ENCODE measurements around the gene DTNA.

Gene DTNA

GRCh38 chr18:34709750-34710441 is at the start of gene DTNA:
Gene DTNA (plus strand): TSS chr18:34710298. CDS start chr18:34755977, 45,679 bp downstream.
- Histone ChIP-seq H3K79me2 (ENCODE audit: insufficient read depth, low read length) (no peaks in the 10 kb centered on the region), H3K4me2 (ENCODE audit: insufficient read depth, low read length) (no peak within 1 kb of the TSS), H3K27ac (ENCODE audit: low read length) (no peak within 1 kb of the TSS), H4K20me1 (ENCODE audit: insufficient read depth, low read length) (no peaks in the 10 kb centered on the region), H3K4me3 (ENCODE audit: low read depth in 1 of 2, low read length in 2 of 2) (no peak within 1 kb of the TSS), H3K27me3 (ENCODE audit: insufficient read depth, low read length, poor library complexity) (no peaks in the 10 kb centered on the region), H3K9me3 (ENCODE audit: insufficient read depth, low read length, severe bottlenecking) (no peaks in the 10 kb centered on the region), H3K9ac (ENCODE audit: low read depth, low read length) (no peak within 1 kb of the TSS), H3K36me3 (ENCODE audit: insufficient read depth, low read length) (no peaks in the 10 kb centered on the region), H3K4me1 (ENCODE audit: insufficient read depth, low read length) (no peaks in the 10 kb centered on the region), H2AFZ (ENCODE audit: low read depth, low read length) (no peak within 1 kb of the TSS)
- ATAC-seq (ENCODE audit: insufficient read depth, low read depth) (no peak), DNase-seq (no peak)
- no peak for TF ChIP-seq EZH2 (IDR thresholded peaks at IDR 0.05; ENCODE audit: borderline replicate concordance, low read depth, low read length, severe bottlenecking)
- TF ChIP-seq CTCF (IDR thresholded peaks at IDR 0.05; ENCODE audit: borderline replicate concordance, extremely low read depth, low read length, poor library complexity, severe bottlenecking): no peak

GRCh38 chr18:34660572-34660971 is 49.5 kb upstream of the DTNA start:
- Histone ChIP-seq H4K20me1 (ENCODE audit: insufficient read depth, low read length) (no peaks in the 10 kb centered on the region), H3K4me2 (ENCODE audit: insufficient read depth, low read length) (no peak overlapping the region), H3K27ac (ENCODE audit: low read length) (no peak overlapping the region), H3K4me1 (ENCODE audit: insufficient read depth, low read length) (no peaks in the 10 kb centered on the region), H3K9me3 (ENCODE audit: insufficient read depth, low read length, severe bottlenecking) (no peaks in the 10 kb centered on the region), H3K4me3 (ENCODE audit: low read depth in 1 of 2, low read length in 2 of 2) (no peak overlapping the region), H3K27me3 (ENCODE audit: insufficient read depth, low read length, poor library complexity) (peaks cover 2% of the 10 kb centered on the region), H3K36me3 (ENCODE audit: insufficient read depth, low read length) (no peaks in the 10 kb centered on the region), H2AFZ (ENCODE audit: low read depth, low read length) (no peak overlapping the region), H3K79me2 (ENCODE audit: insufficient read depth, low read length) (no peaks in the 10 kb centered on the region), H3K9ac (ENCODE audit: low read depth, low read length) (no peak overlapping the region)
- DNase-seq: no peak
- no peak for TF ChIP-seq EZH2 (IDR thresholded peaks at IDR 0.05; ENCODE audit: borderline replicate concordance, low read depth, low read length, severe bottlenecking)
- TF ChIP-seq CTCF (IDR thresholded peaks at IDR 0.05; ENCODE audit: borderline replicate concordance, extremely low read depth, low read length, poor library complexity, severe bottlenecking): no peak
- no peak for ATAC-seq (ENCODE audit: insufficient read depth, low read depth)

GRCh38 chr18:34661464-34662087 is 48.5 kb upstream of the DTNA start:
- Histone ChIP-seq H3K9me3 (ENCODE audit: insufficient read depth, low read length, severe bottlenecking) (no peaks in the 10 kb centered on the region), H3K4me1 (ENCODE audit: insufficient read depth, low read length) (no peaks in the 10 kb centered on the region), H3K9ac (ENCODE audit: low read depth, low read length) (no peak overlapping the region), H3K27ac (ENCODE audit: low read length) (no peak overlapping the region), H3K4me3 (ENCODE audit: low read depth in 1 of 2, low read length in 2 of 2) (no peak overlapping the region), H3K4me2 (ENCODE audit: insufficient read depth, low read length) (no peak overlapping the region), H3K27me3 (ENCODE audit: insufficient read depth, low read length, poor library complexity) (peaks cover 2% of the 10 kb centered on the region), H3K36me3 (ENCODE audit: insufficient read depth, low read length) (no peaks in the 10 kb centered on the region), H4K20me1 (ENCODE audit: insufficient read depth, low read length) (no peaks in the 10 kb centered on the region), H3K79me2 (ENCODE audit: insufficient read depth, low read length) (no peaks in the 10 kb centered on the region), H2AFZ (ENCODE audit: low read depth, low read length) (no peak overlapping the region)
- DNase-seq: peak; percentile 8
- peak; percentile 86 for ATAC-seq (ENCODE audit: insufficient read depth, low read depth)
- no peak for TF ChIP-seq EZH2 (IDR thresholded peaks at IDR 0.05; ENCODE audit: borderline replicate concordance, low read depth, low read length, severe bottlenecking)
- TF ChIP-seq CTCF (IDR thresholded peaks at IDR 0.05; ENCODE audit: borderline replicate concordance, extremely low read depth, low read length, poor library complexity, severe bottlenecking): peak; percentile 86

Measured in DND-41 (cell line).